A204.1 (cell line): ENCODE measurements around the gene TMEM69.
"Not testable (repeated sequence)": the region's sequence is repeated elsewhere in the genome, so short reads cannot be mapped to it uniquely, and the experiment has no call there.

Experiments used
- FAIRE-seq: peaks from 2 replicates; lab custom pipeline; 2012; peaks lifted over from hg19 to GRCh38; lab: Jason Lieb, UNC

The TMEM69 gene

GRCh38 chr1:45687754-45688740, at the start of gene TMEM69:
Gene TMEM69, plus strand, starts transcription at chr1:45688181. Its CDS starts 2,888 bp downstream, at chr1:45691069.
- FAIRE-seq = no peak

GRCh38 chr1:45640293-45640692, 47.7 kb upstream of the TMEM69 start:
- FAIRE-seq = no peak

- FAIRE-seq = no peak
These were observed 44.7 kb upstream of the TMEM69 start for GRCh38 chr1:45643321-45643720.

- FAIRE-seq = no peak
These were observed 44.0 kb upstream of the TMEM69 start for GRCh38 chr1:45643978-45644377.

- no peak for FAIRE-seq
These were observed 43.3 kb upstream of the TMEM69 start for GRCh38 chr1:45644661-45645060.

- FAIRE-seq = no peak
These were observed 40.5 kb upstream of the TMEM69 start for GRCh38 chr1:45647248-45648021.

- no peak for FAIRE-seq
These were observed 33.3 kb upstream of the TMEM69 start for GRCh38 chr1:45654540-45655280.

GRCh38 chr1:45656573-45657226, 31.3 kb upstream of the TMEM69 start:
- FAIRE-seq = no peak

GRCh38 chr1:45658171-45658570, 29.8 kb upstream of the TMEM69 start:
- FAIRE-seq = no peak

GRCh38 chr1:45659222-45659621, 28.8 kb upstream of the TMEM69 start:
- no peak for FAIRE-seq

GRCh38 chr1:45660336-45660735, 27.6 kb upstream of the TMEM69 start:
- no peak for FAIRE-seq

GRCh38 chr1:45666836-45667235, 21.1 kb upstream of the TMEM69 start:
- no peak for FAIRE-seq

- no peak for FAIRE-seq
These were observed 20.5 kb upstream of the TMEM69 start for GRCh38 chr1:45667321-45668111.

GRCh38 chr1:45668526-45668925, 19.5 kb upstream of the TMEM69 start:
- FAIRE-seq = no peak

- FAIRE-seq = no peak
These were observed 18.6 kb upstream of the TMEM69 start for GRCh38 chr1:45669379-45669778.

GRCh38 chr1:45669859-45670655, 17.9 kb upstream of the TMEM69 start:
- FAIRE-seq = no peak

GRCh38 chr1:45673956-45674355, 14.0 kb upstream of the TMEM69 start:
- FAIRE-seq = no peak

GRCh38 chr1:45674478-45674877, 13.5 kb upstream of the TMEM69 start:
- FAIRE-seq = no peak

- not testable (repeated sequence) for FAIRE-seq
These were observed 11.4 kb upstream of the TMEM69 start for GRCh38 chr1:45676553-45676952.

- FAIRE-seq = no peak
These were observed 10.2 kb upstream of the TMEM69 start for GRCh38 chr1:45677751-45678245.
